ENCODE measurements around the gene PPP1R14D.

The PPP1R14D gene

DNA sequence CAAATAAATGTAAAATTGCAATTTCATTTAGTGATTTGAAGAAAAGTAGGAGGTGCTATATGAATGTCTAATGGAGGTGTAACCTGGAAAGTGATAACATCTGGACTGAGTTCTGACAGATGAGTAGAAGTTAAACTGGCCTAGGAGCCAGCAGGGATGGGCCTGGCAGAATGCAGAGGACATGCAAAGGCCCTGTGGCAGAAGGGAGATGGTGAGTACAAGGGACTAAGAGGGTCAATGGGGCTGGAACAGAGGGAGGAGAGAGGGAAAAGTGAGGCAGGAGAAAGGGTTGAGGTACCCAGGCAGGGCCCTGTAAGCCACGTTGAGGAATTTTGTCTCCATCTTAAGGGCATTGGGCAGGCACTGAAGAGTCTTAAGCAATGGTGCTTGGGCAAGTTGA is 3.4 kb upstream of the PPP1R14D start:
- Histone ChIP-seq H3K9me2 (replicated peaks; ENCODE audit: low read depth, low read length) (no peaks in the 10 kb centered on the region), H3K9me3 (ENCODE audit: insufficient read depth, low read depth, low read length) (no peaks in the 10 kb centered on the region), H3K4me2 (ENCODE audit: low read depth, low read length, poor library complexity, severe bottlenecking) (no peak overlapping the region), H3K36me3 (ENCODE audit: insufficient read depth, low read length) (no peaks in the 10 kb centered on the region), H2AFZ (ENCODE audit: low read length) (no peak overlapping the region), H3K4me1 (ENCODE audit: insufficient read depth, low read length, poor library complexity, severe bottlenecking) (no peaks in the 10 kb centered on the region), H3K27me3 (ENCODE audit: insufficient read depth, low read length, poor library complexity, severe bottlenecking) (no peaks in the 10 kb centered on the region), H3K4me3 (ENCODE audit: low read length, poor library complexity, severe bottlenecking) (no peak overlapping the region), H4K20me1 (ENCODE audit: insufficient read depth, low read length, poor library complexity, severe bottlenecking) (no peaks in the 10 kb centered on the region), H3F3A (ENCODE audit: low read depth) (no peaks in the 10 kb centered on the region), H3K79me2 (ENCODE audit: insufficient read depth, low read length) (no peaks in the 10 kb centered on the region), H3K9ac (ENCODE audit: low read depth, low read length, poor library complexity, severe bottlenecking) (no peak overlapping the region)
- TF ChIP-seq EZH2phosphoT487 (IDR thresholded peaks at IDR 0.05; ENCODE audit: borderline replicate concordance) = no peak
- TF ChIP-seq, protein P1, sequence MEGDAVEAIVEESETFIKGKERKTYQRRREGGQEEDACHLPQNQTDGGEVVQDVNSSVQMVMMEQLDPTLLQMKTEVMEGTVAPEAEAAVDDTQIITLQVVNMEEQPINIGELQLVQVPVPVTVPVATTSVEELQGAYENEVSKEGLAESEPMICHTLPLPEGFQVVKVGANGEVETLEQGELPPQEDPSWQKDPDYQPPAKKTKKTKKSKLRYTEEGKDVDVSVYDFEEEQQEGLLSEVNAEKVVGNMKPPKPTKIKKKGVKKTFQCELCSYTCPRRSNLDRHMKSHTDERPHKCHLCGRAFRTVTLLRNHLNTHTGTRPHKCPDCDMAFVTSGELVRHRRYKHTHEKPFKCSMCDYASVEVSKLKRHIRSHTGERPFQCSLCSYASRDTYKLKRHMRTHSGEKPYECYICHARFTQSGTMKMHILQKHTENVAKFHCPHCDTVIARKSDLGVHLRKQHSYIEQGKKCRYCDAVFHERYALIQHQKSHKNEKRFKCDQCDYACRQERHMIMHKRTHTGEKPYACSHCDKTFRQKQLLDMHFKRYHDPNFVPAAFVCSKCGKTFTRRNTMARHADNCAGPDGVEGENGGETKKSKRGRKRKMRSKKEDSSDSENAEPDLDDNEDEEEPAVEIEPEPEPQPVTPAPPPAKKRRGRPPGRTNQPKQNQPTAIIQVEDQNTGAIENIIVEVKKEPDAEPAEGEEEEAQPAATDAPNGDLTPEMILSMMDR (conservative IDR thresholded peaks at IDR 0.05; ENCODE audit: low read length) = no peak

DNA sequence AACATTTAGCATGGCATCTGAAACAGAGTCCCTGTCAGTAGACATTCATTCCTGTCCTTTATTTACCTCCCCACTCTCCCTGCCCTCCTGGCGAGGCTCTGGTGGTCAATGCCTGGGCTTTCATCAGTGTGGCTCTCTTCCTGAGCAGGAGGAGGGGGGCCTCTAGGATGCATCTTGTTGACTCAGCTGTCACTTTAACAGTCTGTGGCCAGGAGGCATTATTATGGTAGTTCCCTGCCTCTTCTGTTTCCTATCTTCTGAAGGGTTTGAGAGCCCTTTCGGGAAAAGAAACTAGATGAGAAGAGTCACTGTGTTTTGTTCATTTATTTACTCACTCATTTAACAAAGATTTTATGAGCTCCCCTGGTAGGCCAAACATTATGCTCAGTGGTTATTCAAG is 2.4 kb upstream of the PPP1R14D start:
- Histone ChIP-seq H3K4me2 (ENCODE audit: low read depth, low read length, poor library complexity, severe bottlenecking) (no peak overlapping the region), H3K27me3 (ENCODE audit: insufficient read depth, low read length, poor library complexity, severe bottlenecking) (no peaks in the 10 kb centered on the region), H3K9me2 (replicated peaks; ENCODE audit: low read depth, low read length) (no peaks in the 10 kb centered on the region), H3K79me2 (ENCODE audit: insufficient read depth, low read length) (no peaks in the 10 kb centered on the region), H3K4me3 (ENCODE audit: low read length, poor library complexity, severe bottlenecking) (no peak overlapping the region), H3F3A (ENCODE audit: low read depth) (no peaks in the 10 kb centered on the region), H4K20me1 (ENCODE audit: insufficient read depth, low read length, poor library complexity, severe bottlenecking) (no peaks in the 10 kb centered on the region), H3K4me1 (ENCODE audit: insufficient read depth, low read length, poor library complexity, severe bottlenecking) (no peaks in the 10 kb centered on the region), H3K36me3 (ENCODE audit: insufficient read depth, low read length) (no peaks in the 10 kb centered on the region), H3K9ac (ENCODE audit: low read depth, low read length, poor library complexity, severe bottlenecking) (no peak overlapping the region), H3K9me3 (ENCODE audit: insufficient read depth, low read depth, low read length) (no peaks in the 10 kb centered on the region), H2AFZ (ENCODE audit: low read length) (no peak overlapping the region)
- TF ChIP-seq, protein P1 (conservative IDR thresholded peaks at IDR 0.05; ENCODE audit: low read length) = no peak
- no peak for TF ChIP-seq EZH2phosphoT487 (IDR thresholded peaks at IDR 0.05; ENCODE audit: borderline replicate concordance)

DNA sequence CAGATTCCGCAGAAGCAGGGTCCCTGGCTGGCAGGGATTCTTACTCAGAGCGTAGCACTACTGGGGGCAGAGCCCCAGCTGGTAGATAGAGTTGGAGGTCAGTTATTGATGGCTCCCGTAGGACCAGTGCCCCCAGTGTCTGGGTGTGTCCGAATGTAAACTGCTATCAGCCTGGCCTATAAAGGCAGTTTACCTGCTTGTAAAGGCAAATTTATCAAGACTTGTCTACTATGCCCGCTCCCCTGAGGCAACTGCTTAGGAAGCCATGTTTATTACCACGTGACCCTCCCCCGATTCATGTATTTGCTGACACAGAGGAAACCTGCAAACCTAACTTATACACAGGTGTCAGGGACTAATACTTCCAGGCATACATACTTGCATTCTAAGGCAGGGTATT is 607 bp upstream of the PPP1R14D start:
- H2AFZ ChIP-seq (ENCODE audit: low read length) = no peak overlapping the region
- H3K9ac ChIP-seq (ENCODE audit: low read depth, low read length, poor library complexity, severe bottlenecking) = no peak overlapping the region

More for the DNA sequence above, 607 bp upstream of the PPP1R14D start:
- Histone ChIP-seq H3K9me3 (ENCODE audit: insufficient read depth, low read depth, low read length) (no peaks in the 10 kb centered on the region), H3K4me1 (ENCODE audit: insufficient read depth, low read length, poor library complexity, severe bottlenecking) (no peaks in the 10 kb centered on the region), H3K9me2 (replicated peaks; ENCODE audit: low read depth, low read length) (no peaks in the 10 kb centered on the region), H3K4me2 (ENCODE audit: low read depth, low read length, poor library complexity, severe bottlenecking) (no peak overlapping the region), H3K4me3 (ENCODE audit: low read length, poor library complexity, severe bottlenecking) (no peak overlapping the region), H3K36me3 (ENCODE audit: insufficient read depth, low read length) (no peaks in the 10 kb centered on the region), H3K79me2 (ENCODE audit: insufficient read depth, low read length) (no peaks in the 10 kb centered on the region), H3F3A (ENCODE audit: low read depth) (no peaks in the 10 kb centered on the region), H4K20me1 (ENCODE audit: insufficient read depth, low read length, poor library complexity, severe bottlenecking) (no peaks in the 10 kb centered on the region), H3K27me3 (ENCODE audit: insufficient read depth, low read length, poor library complexity, severe bottlenecking) (no peaks in the 10 kb centered on the region)
- TF ChIP-seq, protein P1 (conservative IDR thresholded peaks at IDR 0.05; ENCODE audit: low read length) = no peak
